Measurements from ENCODE around the gene TXNIP.
A peak's percentile ranks its signal among the peaks of the same experiment; 100 is the strongest.
"Not testable (repeated sequence)": the region's sequence is repeated elsewhere in the genome, so short reads cannot be mapped to it uniquely, and the experiment has no call there.

The TXNIP gene, protein sequence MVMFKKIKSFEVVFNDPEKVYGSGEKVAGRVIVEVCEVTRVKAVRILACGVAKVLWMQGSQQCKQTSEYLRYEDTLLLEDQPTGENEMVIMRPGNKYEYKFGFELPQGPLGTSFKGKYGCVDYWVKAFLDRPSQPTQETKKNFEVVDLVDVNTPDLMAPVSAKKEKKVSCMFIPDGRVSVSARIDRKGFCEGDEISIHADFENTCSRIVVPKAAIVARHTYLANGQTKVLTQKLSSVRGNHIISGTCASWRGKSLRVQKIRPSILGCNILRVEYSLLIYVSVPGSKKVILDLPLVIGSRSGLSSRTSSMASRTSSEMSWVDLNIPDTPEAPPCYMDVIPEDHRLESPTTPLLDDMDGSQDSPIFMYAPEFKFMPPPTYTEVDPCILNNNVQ

DNA sequence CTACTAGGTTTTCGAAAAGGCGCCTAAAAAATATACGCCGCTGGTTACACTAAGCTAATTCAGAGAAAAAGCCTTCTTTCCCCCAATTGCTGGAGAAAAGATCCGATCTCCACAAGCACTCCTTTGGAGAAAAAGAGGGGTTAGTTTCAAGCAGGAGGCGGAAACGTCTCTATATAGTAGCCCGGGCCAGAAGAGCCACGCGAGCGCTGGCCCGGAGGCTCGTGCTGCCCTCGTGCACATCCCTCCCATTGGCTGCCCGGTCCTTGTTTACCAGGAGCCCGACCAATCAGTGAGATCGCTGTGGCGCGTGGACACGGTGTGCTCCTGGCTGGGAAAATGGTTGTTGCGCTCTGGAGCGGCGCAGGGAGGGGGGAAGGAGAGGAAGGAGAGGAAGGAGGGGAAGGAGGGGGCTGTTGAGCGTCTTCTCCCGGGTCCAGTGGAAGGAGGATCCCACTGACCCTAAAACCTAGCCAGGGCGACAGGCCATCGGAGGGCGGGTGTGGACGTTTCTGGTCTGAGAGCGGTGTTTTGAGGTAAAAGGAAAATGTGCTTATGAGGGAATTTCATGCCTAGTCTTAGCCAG is at the start of gene TXNIP:
Gene TXNIP, minus strand, starts transcription at position 147 of the 583 bp plus-strand sequence. CDS start 313 bp downstream, outside the sequence.
- DNase-seq (ENCODE audit: low read depth, low spot score): peak; percentile 99

DNA sequence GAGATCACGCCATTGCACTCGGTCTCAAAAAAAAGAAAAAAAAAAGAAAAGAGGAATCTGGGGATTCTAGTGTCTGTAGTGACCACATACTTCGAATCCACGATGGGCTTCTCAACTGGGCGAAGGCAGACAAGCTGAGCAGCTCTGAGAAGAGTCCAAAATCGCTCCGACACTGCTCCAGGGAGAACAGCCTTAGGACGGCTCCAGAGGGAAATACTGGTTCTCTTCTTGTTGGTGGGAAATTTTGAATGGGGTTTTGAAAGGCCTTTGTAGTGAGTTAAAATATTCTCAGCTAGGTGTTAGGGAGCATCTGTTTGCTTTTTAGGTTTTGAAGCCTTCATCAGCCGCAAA is 43.4 kb upstream of the TXNIP start:
- peak; percentile 41 for DNase-seq (ENCODE audit: low read depth, low spot score)

DNA sequence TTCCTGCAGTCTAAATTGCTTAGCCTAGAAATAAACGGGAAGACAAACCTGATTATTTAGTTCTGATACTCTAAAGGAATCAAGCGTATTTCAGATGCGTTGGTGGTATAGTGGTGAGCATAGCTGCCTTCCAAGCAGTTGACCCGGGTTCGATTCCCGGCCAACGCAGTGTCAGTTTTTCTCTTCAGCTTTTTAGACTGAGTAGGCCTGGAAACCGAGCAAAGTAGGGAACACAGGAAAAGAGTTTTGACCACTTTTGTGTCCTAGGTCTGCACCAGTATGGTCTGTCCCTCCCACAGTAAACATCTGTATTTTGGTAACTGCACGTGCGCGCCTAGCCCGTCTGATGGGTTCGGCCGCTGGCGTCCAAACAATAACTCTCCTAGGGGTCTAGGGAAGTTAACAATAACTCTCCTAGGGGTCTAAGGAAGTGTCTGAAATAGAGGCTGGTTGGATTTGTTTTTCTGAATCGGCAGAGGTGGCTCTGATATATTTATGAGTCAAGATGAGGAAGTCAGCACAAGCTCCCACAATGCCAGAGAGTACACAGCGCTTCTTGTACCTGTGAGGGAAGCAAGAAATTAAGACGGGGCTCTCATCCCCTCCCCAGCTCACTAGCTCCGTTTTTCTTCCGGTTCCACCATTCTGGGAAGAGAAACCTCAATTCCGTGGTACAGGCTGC is 40.7 kb upstream of the TXNIP start:
- DNase-seq (ENCODE audit: low read depth, low spot score): peak; percentile 95

DNA sequence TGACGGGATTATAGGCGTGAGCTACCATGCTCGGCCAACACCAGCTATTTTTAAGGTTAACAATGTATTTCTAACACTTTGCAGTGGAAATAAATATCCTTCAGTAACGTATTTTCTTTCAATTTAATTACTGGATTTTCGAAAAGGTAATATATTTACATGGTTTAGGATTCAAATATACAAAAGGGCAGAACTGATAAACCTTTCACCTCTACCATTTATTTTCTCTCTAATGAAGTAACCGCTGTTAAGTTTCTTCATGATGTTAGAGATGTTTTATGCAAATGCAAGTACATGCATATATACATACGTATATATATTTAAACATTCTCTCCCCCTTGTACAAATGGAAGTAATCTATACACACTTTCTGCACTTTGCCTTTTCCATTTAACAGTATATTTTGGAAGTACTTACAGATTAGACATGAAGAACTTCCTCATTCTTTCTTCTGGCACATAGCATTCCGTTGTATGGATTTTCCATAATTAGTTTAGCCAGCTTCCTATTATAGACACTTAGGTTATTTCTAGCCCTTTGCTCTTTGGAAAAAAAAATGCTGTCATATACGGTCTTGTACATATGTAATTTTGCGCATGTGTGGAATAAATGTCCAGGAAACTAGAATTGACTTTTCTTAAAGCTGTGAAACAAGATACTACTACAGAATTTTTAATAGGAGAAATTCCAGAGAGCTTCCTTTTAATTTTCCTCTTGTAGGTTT is 40.0 kb upstream of the TXNIP start:
- no peak for DNase-seq (ENCODE audit: low read depth, low spot score)

DNA sequence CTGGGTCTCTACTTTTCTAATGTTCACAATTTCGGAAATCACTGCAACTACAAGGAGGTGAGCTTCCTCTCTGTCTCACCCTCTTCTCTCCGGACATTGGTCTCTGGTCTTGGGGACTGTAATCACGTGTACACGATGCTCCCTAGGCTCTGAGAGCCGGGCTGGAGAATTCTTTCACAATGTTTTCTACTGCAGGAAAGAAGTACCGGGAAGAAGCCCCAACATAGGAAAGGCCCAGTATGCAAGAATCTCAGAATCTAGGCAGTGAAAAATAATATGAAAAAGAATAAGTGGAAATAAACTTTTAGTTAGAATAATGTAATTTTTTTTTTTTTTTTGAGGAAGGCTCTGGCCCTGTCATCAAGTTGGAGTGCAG is 38.7 kb upstream of the TXNIP start:
- no peak for DNase-seq (ENCODE audit: low read depth, low spot score)

DNA sequence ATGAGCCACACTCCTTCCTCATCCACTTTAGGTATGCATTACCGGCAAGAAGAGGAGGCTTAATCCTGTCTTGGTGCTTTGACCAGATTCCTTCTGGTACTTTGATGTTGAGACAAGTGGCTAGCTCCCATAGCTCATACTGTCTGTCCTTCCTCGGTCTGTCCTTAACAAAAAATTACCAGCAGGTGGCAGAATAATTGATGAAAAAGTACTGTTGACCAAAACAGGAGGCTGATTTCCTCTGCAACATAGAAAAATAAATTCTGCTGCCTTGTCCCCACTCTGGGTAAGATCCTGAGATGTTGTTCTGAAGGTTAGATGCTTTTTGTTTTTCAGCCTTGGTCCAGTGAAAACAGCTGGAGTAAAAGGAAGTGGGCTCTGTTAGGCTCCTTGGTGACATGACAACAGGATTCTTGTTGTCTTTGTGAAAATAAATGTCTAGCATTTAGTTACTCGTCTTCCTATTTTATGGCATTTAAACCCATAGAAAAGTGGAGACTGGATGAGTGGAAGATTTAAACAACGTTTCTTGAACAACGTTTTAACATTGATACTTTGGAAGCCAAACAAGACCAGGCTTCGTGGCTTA is 36.3 kb upstream of the TXNIP start:
- DNase-seq (ENCODE audit: low read depth, low spot score): peak; percentile 44

DNA sequence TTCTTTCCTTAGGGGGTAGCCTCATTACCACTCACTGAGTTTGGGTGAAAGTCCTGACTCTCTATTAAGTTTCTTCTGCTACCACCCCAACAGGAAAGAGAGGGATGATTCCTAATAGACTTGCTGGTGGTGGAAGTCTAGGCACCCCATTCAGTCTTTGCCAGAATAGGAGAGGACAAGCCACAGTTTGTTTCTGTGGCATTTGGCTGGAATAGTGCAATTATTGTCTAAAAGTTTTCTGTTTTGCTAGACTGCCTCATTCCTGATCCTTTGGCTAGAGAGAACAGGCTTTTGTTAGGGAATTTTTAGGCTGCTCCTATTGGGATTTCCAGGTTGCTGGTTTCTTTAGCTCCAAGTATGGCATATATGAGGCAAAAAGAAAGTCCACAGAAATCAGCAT is 35.1 kb upstream of the TXNIP start:
- DNase-seq (ENCODE audit: low read depth, low spot score): no peak

DNA sequence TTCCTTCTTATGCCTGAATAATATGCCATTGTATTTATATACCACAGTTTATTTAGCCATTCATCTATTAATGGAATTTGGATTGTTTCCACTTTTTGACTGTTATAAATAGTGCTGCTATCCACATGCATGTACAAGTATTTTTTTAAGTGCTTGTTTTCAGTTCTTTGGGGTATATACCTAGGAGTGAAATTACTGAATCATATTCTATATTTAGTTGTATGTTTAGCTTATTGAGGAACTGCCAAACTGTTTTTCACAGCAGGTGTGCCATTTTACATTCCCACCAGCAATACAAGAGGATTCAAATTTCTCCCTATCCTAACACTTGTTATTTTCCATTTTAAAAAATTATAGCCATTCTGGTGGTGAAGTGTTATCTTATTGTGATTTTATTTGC is 32.7 kb upstream of the TXNIP start:
- no peak for DNase-seq (ENCODE audit: low read depth, low spot score)

DNA sequence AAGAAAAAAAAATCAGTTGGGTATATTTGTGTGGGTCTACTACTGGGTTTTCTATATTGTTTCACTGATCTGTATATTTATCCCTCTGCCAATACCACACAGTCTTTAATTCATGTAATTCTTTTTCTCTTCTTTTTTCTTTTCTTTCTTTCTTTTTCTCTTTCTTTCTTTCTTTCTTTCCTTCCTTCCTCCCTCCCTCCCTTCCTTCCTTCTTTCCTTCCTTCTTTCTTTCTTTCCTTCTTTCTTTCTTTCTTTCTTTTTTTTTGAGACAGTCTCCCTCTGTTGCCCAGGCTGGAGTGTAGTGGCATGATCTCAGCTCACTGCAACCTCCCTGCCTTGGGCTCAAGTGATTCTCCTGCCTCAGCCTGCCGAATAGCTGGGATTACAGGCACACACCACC is 30.3 kb upstream of the TXNIP start:
- not testable (repeated sequence) for DNase-seq (ENCODE audit: low read depth, low spot score)

DNA sequence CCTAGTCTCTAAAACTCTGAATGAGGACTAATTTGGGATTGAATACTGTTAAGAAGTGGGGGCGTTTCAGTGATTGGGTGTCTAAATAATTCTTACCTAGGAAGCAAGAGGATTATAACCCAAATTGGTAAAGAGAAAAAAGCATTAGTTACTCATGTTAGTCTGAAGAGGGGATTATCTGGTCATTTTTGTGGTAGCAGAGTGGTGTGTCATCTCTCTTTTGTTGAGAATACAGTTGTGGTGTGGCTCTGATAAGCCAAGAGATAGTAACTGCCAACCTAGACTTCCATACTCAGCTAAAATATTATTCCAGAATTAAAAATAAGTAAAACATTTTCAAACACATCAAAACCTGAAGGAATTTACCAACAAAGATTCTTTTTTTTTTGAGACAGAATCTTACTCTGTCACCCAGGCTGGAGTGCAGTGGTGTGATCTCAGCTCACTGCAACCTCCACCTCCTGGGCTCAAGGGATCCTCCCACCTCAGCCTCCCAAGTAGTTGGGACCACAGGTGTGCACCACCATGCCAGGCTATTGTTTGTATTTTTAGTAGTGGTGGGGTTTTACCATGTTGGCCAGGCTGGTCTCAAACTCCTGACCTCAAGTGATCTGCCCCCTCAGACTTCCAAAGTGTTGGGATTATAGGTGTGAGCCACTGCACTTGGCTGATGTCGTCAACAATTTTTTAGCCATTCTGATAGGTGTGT is 29.6 kb upstream of the TXNIP start:
- not testable (repeated sequence) for DNase-seq (ENCODE audit: low read depth, low spot score)

DNA sequence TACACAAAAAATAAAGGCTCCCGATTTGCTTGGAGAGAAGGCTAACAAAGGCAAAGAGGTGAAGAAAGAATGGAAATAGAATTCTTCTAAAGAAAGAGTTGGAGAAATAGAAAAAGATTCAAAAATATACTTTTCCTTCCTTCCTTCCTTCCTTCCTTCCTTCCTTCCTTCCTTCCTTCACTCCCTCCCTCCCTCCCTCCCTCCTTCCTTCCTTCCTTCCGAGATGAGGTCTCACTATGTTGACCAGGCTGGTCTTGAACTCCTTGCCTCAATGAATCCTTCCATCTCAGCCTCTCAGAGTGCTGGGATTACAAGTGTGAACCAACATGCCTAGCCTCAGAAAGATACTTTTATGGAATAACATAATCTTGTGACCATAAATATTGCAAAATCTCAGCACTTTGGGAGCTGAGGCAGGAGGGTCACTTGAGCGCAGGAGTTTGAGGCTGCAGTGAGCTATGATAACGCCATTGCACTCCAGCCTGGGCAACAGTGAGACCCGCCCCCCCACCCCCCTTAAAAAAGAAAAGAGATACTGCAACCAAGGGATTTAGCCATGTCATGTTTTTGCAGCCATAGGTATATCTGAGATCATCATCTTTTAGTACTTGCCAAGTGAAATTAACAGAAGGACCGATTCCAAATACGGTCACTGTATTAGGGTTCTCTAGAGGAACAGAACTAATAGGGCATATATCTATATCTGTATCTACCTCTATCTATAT is 26.2 kb upstream of the TXNIP start:
- no peak for DNase-seq (ENCODE audit: low read depth, low spot score)

DNA sequence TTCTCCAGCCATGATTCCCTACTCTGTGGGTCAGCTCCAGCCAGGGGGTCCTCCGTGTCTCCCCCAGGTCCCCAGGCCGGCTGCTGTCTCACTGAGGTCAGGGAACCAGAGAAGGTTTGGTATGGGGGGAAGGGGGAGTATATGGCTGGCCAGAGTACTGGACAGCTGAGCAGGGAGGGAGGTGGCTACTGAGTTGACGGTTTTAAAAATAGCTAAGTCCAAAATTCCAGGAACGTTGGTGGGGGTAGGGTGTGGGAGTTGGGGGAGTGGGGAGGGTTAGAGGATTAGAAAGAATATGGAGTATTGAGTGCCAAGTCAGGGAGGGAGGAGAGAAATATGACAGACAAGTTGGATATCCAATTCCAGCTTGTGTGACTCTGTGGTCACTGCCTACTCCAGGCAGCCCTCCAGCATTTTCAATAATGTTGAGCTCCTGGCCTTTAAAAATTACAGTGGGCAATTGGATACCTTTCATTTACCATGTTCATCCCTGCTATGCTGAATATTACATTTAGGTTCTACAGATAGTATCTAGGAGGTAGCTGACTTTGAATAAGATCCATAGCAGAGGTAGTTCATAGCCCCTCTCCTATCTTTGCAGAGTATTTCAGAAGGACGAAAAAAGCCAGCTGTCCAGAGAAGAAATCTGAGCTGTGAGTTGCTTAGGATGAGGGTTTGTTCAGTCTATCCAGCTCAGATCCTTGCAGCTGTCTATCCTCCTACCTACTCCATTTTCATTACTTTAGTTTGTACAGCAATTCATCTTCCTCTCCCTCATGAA is 25.4 kb upstream of the TXNIP start, which contains the start of gene HJV:
Gene HJV, minus strand, starts transcription at position 114 of the 781 bp plus-strand sequence. CDS start 1,504 bp downstream, outside the sequence.
- DNase-seq (ENCODE audit: low read depth, low spot score): no peak

DNA sequence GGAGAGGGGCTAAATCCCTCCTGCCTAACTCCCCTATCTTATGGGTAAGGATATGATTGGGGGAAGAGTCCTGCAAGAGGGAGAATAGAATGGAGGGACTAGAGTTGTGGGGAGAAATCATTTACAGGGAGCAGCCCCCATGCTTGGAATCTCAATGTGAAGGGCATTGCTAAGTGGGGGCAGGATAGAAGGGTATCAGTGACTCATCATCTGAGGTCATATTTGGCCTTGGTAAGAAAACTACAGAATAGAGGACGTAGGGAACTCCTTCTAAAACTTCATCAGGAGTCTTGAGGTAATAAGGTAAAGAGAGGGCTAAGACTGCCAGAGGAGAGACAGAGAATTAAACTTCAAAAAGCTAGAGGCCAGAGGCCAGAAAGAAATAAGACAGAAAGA is 24.7 kb upstream of the TXNIP start:
- DNase-seq (ENCODE audit: low read depth, low spot score): no peak

DNA sequence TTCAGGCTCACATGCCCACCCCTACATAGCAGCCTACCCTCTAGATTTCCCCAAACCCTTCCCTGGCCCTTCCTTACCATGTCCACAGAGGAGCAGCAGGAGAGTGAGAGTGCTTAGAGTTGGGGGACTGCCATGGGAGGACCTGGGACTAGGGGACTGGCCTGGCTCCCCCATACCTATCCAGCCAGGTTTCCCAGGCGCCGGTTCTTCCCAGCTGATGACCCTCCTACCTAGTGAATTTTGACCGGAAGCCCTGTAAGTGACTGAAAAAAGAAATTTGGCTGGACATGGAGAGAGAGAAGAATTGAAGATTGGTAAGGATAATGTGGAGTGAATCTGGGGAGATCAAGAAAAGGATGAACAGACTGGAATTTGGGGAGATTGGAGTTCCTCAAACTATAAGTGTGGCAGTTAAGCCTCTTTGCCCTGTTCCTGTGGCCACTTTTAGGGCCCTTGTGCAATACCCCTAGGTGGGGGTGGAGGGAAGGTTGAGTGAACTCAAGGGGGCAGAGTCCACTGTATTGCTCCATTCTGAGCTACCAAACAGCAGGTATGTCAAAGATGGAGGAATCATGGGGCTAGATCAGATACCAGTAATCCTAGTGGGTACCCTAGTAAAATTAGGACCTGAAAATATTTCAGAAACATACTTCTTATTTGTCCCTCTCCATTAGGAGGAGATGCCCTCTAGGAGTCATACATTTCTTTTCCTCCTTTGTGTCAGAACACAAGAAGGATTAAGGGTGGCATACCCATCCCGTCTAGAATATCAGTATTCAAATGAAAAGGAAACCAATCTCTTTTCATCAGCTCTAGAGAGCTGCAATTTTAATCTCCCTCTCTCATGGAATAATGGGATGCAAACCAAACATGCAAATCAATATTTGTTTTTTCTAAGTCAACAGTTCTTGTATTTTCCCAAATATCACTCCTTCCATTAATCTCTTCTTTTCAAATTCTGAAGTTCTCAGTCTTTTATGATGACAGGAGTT is 24.0 kb upstream of the TXNIP start:
- DNase-seq (ENCODE audit: low read depth, low spot score): no peak

DNA sequence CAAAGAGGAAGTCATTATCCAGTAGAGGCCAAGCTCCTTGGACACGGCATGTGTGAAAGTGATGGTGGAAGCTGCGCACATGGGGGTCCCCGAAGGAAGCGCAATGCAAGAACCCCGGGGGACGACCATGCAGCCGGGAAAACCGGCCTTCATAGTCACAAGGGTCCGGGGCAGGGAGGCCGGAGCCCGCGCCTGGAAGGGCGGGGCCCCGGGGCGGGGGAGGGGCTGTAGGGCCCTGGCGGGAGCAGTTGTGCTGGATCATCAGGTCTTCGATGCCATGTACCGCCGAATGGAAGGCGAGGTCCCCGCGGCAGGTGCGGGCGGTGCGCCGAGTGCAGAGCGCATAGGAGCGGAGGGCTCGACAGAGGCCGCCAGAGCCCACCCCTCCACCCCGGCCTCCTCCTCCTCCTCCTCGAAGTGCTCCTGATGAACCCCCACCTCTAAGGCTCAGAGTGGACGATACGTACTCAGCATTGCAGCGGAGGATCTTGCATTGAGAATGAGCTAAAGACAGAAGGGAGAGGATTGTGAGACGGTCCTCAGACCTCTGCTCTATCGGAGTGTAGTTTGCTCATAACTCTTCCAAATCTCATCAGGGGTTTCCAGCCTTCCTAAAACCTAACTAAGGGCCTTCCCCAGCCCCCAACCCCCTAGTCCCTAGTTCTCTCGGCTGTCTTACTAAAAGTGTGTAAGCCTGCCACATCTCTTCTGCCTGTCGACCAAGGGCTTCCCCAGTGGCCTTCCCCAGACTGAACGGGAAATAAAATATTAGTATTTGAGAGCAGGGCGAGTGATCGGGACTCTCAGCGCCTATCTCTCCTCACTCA is 23.1 kb upstream of the TXNIP start:
- DNase-seq (ENCODE audit: low read depth, low spot score): peak; percentile 51

DNA sequence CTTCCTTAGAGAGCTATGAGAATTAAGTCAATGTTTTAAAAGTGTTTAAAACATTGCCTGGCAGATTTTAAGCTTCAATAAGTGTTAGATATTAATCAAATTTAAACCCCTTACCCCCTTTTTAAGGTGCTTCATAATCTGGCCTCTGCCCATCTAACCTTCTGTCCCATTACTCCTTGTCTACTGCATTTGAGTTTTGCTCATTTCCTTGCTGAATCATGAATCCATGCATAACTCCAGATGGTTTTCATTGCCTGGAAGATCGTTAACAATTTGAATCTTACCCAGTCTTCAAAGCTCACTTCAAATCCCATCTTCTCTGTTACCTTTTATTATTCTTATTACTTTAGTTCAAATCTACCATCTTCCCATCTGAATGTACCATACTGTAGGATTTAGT is 20.5 kb upstream of the TXNIP start:
- DNase-seq (ENCODE audit: low read depth, low spot score): no peak

DNA sequence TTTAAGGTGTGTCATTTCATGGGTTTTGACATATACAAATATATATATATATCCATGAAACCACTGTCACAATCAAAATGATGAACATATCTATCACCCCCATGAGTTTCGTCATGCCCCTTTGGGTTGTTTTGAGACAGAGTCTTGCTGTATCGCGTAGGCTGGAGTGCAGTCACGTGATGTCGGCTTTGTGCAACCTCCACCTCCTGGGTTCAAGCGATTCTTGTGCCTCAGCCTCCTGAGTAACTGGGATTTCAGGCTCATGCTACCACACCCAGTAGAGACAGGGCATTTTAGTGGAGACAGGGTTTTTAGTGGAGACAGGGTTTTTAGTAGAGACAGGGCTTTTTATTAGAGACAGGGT is 17.2 kb upstream of the TXNIP start:
- DNase-seq (ENCODE audit: low read depth, low spot score): no peak

Data from ELF-1 (cell line).